GM12878 (cell line): Measurements from ENCODE around the gene C17orf50. TPM values are rescaled to one million over a fixed set of nuclear protein-coding genes. Genes with fewer than 3 reads are reported as not detected.

ENCODE experiments used
- ATAC-seq: fragments of 200-7000 bp; cut with Tn5 transposase; 3 replicates; pipeline ENCODE4 v1.9.1; 2020; ENCODE audit warnings: mild to moderate bottlenecking, moderate library complexity
- BruUV-seq: library from RNA; stranded (reverse); fragments of 400-500 nt; replicated peaks from 2 replicates; lab custom pipeline; 2021; lab: Mats Ljungman, UMichigan
- CTCF ChIA-PET: fragments of 300-600 bp; sonication (Branson Sonifier 250); formaldehyde crosslinking; extraction: SDS; loops from one replicate; lab custom pipeline; 2021; ENCODE audit warnings: inconsistent platforms; lab: Yijun Ruan, JAX
- POLR2A ChIA-PET: fragments of 350-600 bp; formaldehyde crosslinking; extraction: SDS; loops from one replicate; lab custom pipeline; 2021; ENCODE audit warnings: inconsistent platforms; lab: Charles Lee
- RAD21 ChIA-PET: fragments of 300-600 bp; sonication (Branson Sonifier 250); formaldehyde crosslinking; loops from one replicate; lab custom pipeline; 2023; ENCODE audit warnings: antibody characterized with exemption; ENCODE audit not compliant: unreplicated experiment; lab: Charles Lee
- SMC1A ChIA-PET: fragments of 300-600 bp; sonication (Branson Sonifier 250); formaldehyde crosslinking; loops from one replicate; lab custom pipeline; 2023; ENCODE audit not compliant: unreplicated experiment, uncharacterized antibody; lab: Charles Lee
- DNase-seq: peaks from one replicate; pipeline ENCODE4 v3.0.0-alpha.2; 2011; ENCODE audit warnings: low read depth, low spot score
- FAIRE-seq: peaks from 3 replicates; lab custom pipeline; 2011; peaks lifted over from hg19 to GRCh38; lab: Jason Lieb, UNC
- H2AFZ ChIP-seq: 2 replicates; pipeline ENCODE4 v1.6.0; 2011; ENCODE audit warnings: low read depth, low read length, control low read depth; ENCODE audit not compliant: control insufficient read depth
- H3K27ac ChIP-seq: 2 replicates; pipeline ENCODE4 v1.5.1; 2011; ENCODE audit warnings: control low read depth; ENCODE audit not compliant: control insufficient read depth, insufficient read depth
- H3K27me3 ChIP-seq, 2 experiments: replicated peaks in 1 of 2; 2 replicates each; pipeline versions ENCODE4 v1.6.0 to v1.6.1; 2011; ENCODE audit warnings: low read length in 1 of 2; ENCODE audit not compliant: control insufficient read depth in 2 of 2, insufficient read depth in 2 of 2
- H3K36me3 ChIP-seq, 2 experiments: 2 replicates each; pipeline ENCODE4 v1.5.1; 2011; ENCODE audit warnings: low read length in 1 of 2; ENCODE audit not compliant: control insufficient read depth in 2 of 2, insufficient read depth in 2 of 2
- H3K4me1 ChIP-seq: 2 replicates; pipeline ENCODE4 v1.6.1; 2011; ENCODE audit warnings: mild to moderate bottlenecking, low read length, moderate library complexity, mixed read lengths; ENCODE audit not compliant: control insufficient read depth, insufficient read depth
- H3K4me2 ChIP-seq: 2 replicates; pipeline ENCODE4 v1.6.0; 2011; ENCODE audit warnings: control low read depth; ENCODE audit not compliant: control insufficient read depth, insufficient read depth
- H3K4me3 ChIP-seq: fragments of 200-600 bp; sonication (generic); 2 replicates; pipeline ENCODE4 v1.5.1; 2016
- H3K79me2 ChIP-seq: 2 replicates; pipeline ENCODE4 v1.6.0; 2011; ENCODE audit warnings: low read length; ENCODE audit not compliant: control insufficient read depth, insufficient read depth
- H3K9ac ChIP-seq: 2 replicates; pipeline ENCODE4 v1.8.0; 2011; ENCODE audit warnings: low read length, control low read depth, mixed read lengths; ENCODE audit not compliant: control insufficient read depth, insufficient read depth
- H3K9me3 ChIP-seq: replicated peaks from 3 replicates; pipeline ENCODE4 v1.5.1; 2011; ENCODE audit warnings: mild to moderate bottlenecking, low read length; ENCODE audit not compliant: control insufficient read depth, insufficient read depth
- H4K20me1 ChIP-seq: 2 replicates; pipeline ENCODE4 v1.6.0; 2011; ENCODE audit not compliant: control insufficient read depth, insufficient read depth
- NFYB ChIP-seq: IDR thresholded peaks from 2 replicates; pipeline ENCODE4 v1.6.1; 2011; ENCODE audit warnings: low read depth, mild to moderate bottlenecking, low read length, improper control_type of control experiment, moderate library complexity; ENCODE audit not compliant: insufficient read depth
- NR2C1 ChIP-seq: fragments of 450-650 bp; IDR thresholded peaks from 2 replicates; pipeline ENCODE4 v1.6.1; 2017; ENCODE audit warnings: antibody characterized with exemption, mild to moderate bottlenecking, moderate library complexity
- NR2F1 ChIP-seq: fragments of 450-650 bp; conservative IDR thresholded peaks from 2 replicates; pipeline ENCODE4 v1.6.1; 2017; ENCODE audit warnings: mild to moderate bottlenecking
- SMAD5 ChIP-seq: IDR thresholded peaks from 2 replicates; pipeline ENCODE4 v1.6.1; 2016; ENCODE audit warnings: antibody characterized with exemption, low read depth
- STAT1 ChIP-seq: fragments of 450-650 bp; conservative IDR thresholded peaks from 2 replicates; pipeline ENCODE4 v1.6.1; 2014; ENCODE audit warnings: antibody characterized with exemption, mild to moderate bottlenecking
- USF1 ChIP-seq: IDR thresholded peaks from 2 replicates; pipeline ENCODE4 v1.6.1; 2011; ENCODE audit warnings: borderline replicate concordance, low read depth, mild to moderate bottlenecking, moderate library complexity, mixed read lengths, low read length; ENCODE audit not compliant: insufficient read depth; ENCODE audit errors: extremely low read length
- WGBS: methylation state at CpG from one replicate; pipeline ENCODE4 v1.1.6; 2016; ENCODE audit warnings: low lambda C conversion rate; ENCODE audit not compliant: insufficient replicate concordance, insufficient coverage; ENCODE audit errors: missing lambda C conversion rate; 5-methylcytosine and 5-hydroxymethylcytosine counted together
- in situ Hi-C: fragments of 300-500 bp; cut with MboI; formaldehyde crosslinking; loops from 9 replicates; pipeline ENCODE4 v1.14.3; 2018; ENCODE audit warnings: mixed read lengths
- intact Hi-C: fragments of 100-400 bp; cut with micrococcal nuclease; formaldehyde crosslinking; loops from one replicate; pipeline ENCODE4 v1.14.2; 2022; ENCODE audit not compliant: unreplicated experiment
- polyA plus RNA-seq, 11 experiments: library from polyadenylated mRNA; depleted of rRNA in 4 of 11; unstranded in 6 of 11; stranded (reverse) in 5 of 11; fragments of >200 nt; fragmentation: Nextera tagmentation in 4 of 11; fragmentation: Illumina TruSeq in 1 of 11; extraction: Ambion mirVana in 4 of 11; extraction: Trizol in 1 of 11; gene quantifications; 1 replicate in 1 of 11; 2 replicates in 10 of 11; pipeline versions ENCODE4 v1.2.1 to v1.2.3, GENCODE V29; 2011 to 2016; ENCODE audit warnings: inconsistent platforms in 2 of 11, missing spikeins in 2 of 11, low read depth in 1 of 11
- total RNA-seq, 4 experiments: library from RNA; depleted of rRNA in 3 of 4; stranded (reverse); fragments of >200 nt in 3 of 4; fragmentation: Illumina TruSeq in 1 of 4; extraction: Trizol in 1 of 4; gene quantifications; 2 replicates each; pipeline versions ENCODE4 v1.2.1 to v1.2.3, GENCODE V29; 2013 to 2021
- TF ChIP-seq, protein P1 (sequence below): fragments of 450-650 bp; IDR thresholded peaks from 2 replicates; pipeline ENCODE4 v1.6.1; 2017; ENCODE audit warnings: mild to moderate bottlenecking
- TF ChIP-seq, protein P2 (sequence below): fragments of 150-350 bp; IDR thresholded peaks from 2 replicates; pipeline ENCODE4 v1.6.1; 2014; ENCODE audit warnings: mild to moderate bottlenecking, low read depth, low read length
- TF ChIP-seq, protein P3 (sequence below): IDR thresholded peaks from 2 replicates; pipeline ENCODE4 v1.6.1; 2011; ENCODE audit warnings: borderline replicate concordance, low read depth, mild to moderate bottlenecking, moderate library complexity, low read length; ENCODE audit not compliant: insufficient read depth, poor library complexity, severe bottlenecking

The C17orf50 gene
- total and polyA plus RNA-seq, 10 of the 15 experiments (the other 5 are each of a cell fraction or from before 2014, with no cell fraction given) = 0.16 TPM; not detected in 9

- Histone ChIP-seq H3K4me2 (no peak overlapping the region), H3K27ac (no peak overlapping the region), H3K36me3 (peaks cover 0 to under 1% of the 10 kb centered on the region in 2 experiments; a peak in 2 of 4 replicates), H3K27me3 (no peaks in the 10 kb centered on the region; a peak in 1 of 4 replicates), H3K9me3 (no peaks in the 10 kb centered on the region), H4K20me1 (no peaks in the 10 kb centered on the region), H3K79me2 (no peaks in the 10 kb centered on the region), H3K4me1 (no peaks in the 10 kb centered on the region), H2AFZ (no peak overlapping the region), H3K9ac (no peak overlapping the region), H3K4me3 (no peak overlapping the region)
- ATAC-seq (no peak; the same call in 2 of the 3 replicates), DNase-seq (no peak), FAIRE-seq (no peak)
- WGBS = 66% methylated on average over 25 of the region's 47 CpGs
- intact Hi-C loops (no loop called here), in situ Hi-C loops (no loop called here)
- TF ChIP-seq, protein P1, sequence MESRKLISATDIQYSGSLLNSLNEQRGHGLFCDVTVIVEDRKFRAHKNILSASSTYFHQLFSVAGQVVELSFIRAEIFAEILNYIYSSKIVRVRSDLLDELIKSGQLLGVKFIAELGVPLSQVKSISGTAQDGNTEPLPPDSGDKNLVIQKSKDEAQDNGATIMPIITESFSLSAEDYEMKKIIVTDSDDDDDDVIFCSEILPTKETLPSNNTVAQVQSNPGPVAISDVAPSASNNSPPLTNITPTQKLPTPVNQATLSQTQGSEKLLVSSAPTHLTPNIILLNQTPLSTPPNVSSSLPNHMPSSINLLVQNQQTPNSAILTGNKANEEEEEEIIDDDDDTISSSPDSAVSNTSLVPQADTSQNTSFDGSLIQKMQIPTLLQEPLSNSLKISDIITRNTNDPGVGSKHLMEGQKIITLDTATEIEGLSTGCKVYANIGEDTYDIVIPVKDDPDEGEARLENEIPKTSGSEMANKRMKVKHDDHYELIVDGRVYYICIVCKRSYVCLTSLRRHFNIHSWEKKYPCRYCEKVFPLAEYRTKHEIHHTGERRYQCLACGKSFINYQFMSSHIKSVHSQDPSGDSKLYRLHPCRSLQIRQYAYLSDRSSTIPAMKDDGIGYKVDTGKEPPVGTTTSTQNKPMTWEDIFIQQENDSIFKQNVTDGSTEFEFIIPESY = no peak
- no peak for TF ChIP-seq NR2C1
- no peak for TF ChIP-seq NFYB
- no peak for TF ChIP-seq NR2F1
- TF ChIP-seq, protein P2, sequence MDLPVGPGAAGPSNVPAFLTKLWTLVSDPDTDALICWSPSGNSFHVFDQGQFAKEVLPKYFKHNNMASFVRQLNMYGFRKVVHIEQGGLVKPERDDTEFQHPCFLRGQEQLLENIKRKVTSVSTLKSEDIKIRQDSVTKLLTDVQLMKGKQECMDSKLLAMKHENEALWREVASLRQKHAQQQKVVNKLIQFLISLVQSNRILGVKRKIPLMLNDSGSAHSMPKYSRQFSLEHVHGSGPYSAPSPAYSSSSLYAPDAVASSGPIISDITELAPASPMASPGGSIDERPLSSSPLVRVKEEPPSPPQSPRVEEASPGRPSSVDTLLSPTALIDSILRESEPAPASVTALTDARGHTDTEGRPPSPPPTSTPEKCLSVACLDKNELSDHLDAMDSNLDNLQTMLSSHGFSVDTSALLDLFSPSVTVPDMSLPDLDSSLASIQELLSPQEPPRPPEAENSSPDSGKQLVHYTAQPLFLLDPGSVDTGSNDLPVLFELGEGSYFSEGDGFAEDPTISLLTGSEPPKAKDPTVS = no peak
- TF ChIP-seq USF1 = no peak
- no peak for TF ChIP-seq STAT1
- no peak for TF ChIP-seq SMAD5
- TF ChIP-seq, protein P3, sequence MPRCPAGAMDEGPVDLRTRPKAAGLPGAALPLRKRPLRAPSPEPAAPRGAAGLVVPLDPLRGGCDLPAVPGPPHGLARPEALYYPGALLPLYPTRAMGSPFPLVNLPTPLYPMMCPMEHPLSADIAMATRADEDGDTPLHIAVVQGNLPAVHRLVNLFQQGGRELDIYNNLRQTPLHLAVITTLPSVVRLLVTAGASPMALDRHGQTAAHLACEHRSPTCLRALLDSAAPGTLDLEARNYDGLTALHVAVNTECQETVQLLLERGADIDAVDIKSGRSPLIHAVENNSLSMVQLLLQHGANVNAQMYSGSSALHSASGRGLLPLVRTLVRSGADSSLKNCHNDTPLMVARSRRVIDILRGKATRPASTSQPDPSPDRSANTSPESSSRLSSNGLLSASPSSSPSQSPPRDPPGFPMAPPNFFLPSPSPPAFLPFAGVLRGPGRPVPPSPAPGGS = no peak
- POLR2A ChIA-PET = no interaction called here
- CTCF ChIA-PET = interaction anchor here (1.0 to 2.2 kb wide), 3 partner anchors 14 to 32 kb away, joined by 3 to 11 read pairs (median 4); no protein-coding TSS in a partner anchor
- no TSS peak for BruUV-seq
- SMC1A ChIA-PET = no interaction called here
- RAD21 ChIA-PET = no interaction called here
Measured at GRCh38 chr17:35731917-35732805, 28.5 kb upstream of the C17orf50 start.
